ENCODE results near the gene C11orf65.
A peak's percentile ranks its signal among the peaks of the same experiment; 100 is the strongest.

Gene C11orf65

DNA sequence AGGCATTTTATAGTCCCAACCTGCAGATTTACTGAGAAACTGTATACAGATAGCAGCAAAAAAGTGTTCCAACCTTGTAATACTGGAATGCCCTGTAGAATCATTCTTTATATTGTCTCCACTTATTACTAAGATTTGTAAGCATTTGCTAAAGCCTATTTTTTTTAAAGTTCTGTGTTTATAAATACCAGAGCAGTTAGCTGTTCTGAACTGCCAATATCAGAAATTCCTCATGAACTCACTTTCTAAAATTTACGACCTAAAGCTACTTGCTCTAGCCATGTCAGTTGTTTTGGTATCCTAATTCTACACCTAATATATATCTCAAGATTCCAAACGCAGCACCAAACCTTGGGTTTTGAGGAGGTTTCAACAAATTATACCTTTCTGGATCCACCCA, 103.2 kb downstream of the C11orf65 start:
- no peak for DNase-seq

DNA sequence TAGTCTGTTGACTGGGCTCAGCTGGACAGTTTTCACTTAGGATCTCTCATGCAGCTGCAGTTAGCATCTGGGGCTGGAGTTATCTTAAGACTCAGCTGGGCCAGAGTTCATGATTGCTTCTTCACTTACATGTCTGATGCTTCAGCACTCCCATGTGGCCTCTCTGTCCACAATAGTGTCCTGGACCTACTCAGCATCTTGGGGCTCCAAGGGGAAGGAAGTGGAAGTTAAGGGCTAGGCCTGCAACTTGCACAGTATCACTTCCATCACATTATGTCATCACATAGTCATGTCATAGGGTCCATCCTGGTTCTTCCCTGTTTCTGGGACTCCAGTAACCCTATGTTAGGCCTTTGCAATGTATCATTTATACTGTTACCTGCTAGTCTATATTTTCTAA, 115.9 kb downstream of the C11orf65 start:
- peak; percentile 17 to 57 (median 32) for DNase-seq

DNA sequence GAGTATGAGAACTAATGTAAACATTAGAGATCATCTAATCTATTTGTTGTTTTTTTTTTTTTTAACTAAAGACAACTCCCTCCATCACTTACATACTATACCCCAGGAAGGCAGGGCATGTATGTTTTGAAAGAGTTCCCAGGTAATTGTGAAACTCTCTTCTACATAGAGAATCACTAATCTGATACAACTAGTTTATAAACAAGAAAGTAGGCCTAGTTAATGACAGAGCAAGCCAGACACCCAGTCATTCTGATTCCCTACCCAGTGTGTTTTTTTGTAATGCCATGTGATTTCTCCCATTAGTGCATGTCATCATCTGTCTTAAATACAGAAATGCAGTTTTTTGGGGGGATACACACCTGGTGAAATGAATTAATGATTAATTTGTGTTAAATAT, 120.9 kb downstream of the C11orf65 start:
- DNase-seq: no peak

DNA sequence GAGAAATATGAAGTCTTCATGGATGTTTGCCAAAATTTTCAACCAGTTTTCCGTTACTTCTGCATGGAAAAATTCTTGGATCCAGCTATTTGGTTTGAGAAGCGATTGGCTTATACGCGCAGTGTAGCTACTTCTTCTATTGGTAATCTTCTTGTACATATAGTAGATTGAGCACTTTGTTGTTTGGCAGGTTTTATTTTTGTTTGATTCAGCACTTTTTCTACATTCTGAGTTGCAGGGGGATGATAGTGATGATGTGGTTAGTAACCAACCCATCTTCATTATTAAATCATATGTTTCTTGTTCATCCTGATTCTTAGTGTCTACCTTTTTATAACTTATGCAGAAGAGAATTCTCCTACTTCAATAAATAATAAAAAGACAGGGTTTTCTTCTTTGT, 121.6 kb downstream of the C11orf65 start:
- no peak for DNase-seq

DNA sequence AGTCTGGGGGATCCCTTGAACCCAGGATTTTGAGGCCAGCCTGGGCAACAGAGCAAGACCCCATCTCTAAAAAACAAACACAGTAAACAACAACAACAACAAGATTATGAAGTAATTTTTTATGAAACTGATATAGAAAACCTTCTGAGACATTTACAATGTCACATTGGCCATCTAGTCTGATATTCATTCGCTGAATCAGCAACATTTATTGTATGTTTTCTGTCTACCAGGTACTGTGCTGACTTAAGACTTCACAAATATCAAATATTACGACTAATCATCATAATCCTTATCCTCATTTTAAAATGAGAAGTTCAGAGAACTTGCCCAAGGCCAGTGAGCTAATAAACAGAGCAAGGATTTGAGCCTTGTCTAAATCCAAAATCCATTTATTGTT, 123.6 kb downstream of the C11orf65 start:
- no peak for DNase-seq

DNA sequence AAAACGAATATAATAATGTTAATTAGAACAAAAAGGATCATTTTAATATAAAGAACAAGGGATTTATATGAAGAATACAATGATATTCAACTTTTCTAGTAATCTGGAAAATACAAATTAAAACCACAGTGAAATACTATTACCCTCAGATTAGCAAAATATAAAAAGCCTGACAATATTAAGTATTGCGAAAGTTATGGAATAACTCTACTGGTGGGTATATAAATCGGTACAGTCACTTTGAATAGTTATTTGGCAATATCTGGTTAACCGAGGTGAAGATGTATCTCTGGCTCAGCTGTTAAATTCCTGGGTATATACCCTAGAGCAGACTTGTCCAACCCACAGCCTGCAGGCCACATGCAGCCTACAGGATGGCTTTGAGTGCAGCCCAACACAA, 125.7 kb downstream of the C11orf65 start:
- no peak for DNase-seq

DNA sequence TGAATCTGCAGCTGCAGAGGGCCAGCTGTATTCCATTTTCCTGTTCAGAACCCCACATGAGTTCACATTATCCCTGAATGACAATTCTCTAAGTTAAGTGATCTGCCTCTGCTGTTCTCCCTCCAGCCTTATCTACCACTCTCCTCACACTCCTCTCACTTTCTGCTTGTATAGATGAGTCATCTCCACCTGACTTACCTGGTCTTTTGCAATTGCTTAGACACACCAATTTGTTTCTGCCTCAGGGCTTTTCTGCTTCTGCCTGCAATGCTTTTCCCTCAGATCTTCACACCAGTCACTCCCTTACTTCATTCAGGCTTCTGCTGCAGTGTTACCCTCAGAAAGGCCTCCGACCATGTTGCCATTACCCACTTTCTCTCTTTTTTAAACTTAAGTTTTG, 126.4 kb downstream of the C11orf65 start:
- DNase-seq: no peak

DNA sequence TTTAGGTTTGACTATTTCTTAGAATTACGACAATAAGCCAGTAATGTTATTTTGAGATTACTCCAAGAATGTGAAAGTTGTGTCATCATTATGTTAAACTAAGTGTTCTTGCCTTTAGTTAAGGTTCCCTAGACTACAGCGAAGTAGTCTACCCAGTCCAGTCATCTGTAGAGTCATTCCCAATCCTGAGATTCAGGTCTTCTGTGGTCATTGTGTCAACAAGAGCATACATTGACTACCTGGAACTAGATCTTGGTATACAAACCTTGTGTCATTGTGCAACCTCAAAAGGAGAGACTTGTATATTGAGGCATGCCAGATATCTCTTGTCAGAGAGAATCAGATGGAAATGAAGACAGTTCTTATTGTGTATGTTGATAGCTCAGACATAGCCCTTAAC, 128.6 kb downstream of the C11orf65 start:
- no peak for DNase-seq

DNA sequence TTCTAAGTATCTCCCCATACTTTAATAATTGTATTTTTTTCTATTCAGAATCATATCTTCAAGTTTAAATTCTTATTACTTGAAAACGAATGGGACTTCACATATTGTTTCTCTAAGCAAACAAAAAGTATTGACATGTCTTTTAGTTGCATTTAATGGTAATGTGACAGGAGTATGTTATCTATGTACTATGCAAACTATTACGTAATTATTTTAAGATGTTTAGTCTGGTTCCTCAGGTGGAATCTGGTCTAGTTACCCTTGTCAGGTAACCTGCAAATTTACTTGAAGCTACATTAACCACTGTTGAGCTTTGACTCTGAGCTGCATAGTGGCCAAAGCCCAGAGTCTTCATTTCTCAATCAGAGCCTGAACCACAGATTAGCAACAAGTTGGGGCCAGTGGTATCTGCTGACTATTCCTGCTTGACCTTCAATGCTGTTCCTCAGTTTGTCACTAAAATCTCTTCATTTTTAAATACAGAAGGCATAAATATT, 133.9 kb downstream of the C11orf65 start:
- DNase-seq: no peak

All from suppressor macrophage (primary cell).